GM13976 (cell line): ENCODE results near the gene MAS1.

Experiments
- DNase-seq: peaks from one replicate; pipeline ENCODE4 v3.0.0; 2012; ENCODE audit warnings: low spot score
- in situ Hi-C: fragments of 300-500 bp; cut with MboI; formaldehyde crosslinking; loops from one replicate; pipeline ENCODE4 v1.12.0; 2022; ENCODE audit warnings: low sequenced_read_pairs, mixed read lengths, inconsistent platforms; ENCODE audit not compliant: unreplicated experiment
- TF ChIP-seq, protein P1 (sequence below): IDR thresholded peaks from 2 replicates; pipeline ENCODE4 v1.5.1; 2012; ENCODE audit warnings: borderline replicate concordance, mild to moderate bottlenecking; ENCODE audit not compliant: insufficient read depth; ENCODE audit errors: extremely low read depth, missing control alignments, control extremely low read depth

MAS1 gene

DNA sequence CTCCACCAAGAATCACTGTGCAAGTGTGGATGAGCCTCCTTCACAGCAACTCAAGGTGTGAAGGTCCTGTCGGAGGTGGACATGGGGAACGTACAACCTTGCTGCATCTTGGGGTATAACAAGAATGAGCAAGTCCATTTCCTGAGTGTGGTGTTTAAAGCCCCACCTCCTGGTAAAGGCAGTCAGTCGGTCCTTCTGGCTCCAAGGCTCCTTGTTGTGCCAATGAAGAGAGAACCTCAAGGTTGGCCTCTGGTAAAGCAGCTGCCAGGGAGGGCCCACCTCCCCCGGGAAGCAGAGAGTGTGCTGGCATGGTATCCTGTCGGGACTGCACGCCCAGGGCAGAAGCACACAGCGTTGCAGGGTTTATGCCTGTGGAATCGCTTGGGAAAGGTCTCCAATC lies 12.4 kb upstream of the MAS1 start:
- no peak for DNase-seq
- in situ Hi-C loops: no loop called here
- TF ChIP-seq, protein P1, sequence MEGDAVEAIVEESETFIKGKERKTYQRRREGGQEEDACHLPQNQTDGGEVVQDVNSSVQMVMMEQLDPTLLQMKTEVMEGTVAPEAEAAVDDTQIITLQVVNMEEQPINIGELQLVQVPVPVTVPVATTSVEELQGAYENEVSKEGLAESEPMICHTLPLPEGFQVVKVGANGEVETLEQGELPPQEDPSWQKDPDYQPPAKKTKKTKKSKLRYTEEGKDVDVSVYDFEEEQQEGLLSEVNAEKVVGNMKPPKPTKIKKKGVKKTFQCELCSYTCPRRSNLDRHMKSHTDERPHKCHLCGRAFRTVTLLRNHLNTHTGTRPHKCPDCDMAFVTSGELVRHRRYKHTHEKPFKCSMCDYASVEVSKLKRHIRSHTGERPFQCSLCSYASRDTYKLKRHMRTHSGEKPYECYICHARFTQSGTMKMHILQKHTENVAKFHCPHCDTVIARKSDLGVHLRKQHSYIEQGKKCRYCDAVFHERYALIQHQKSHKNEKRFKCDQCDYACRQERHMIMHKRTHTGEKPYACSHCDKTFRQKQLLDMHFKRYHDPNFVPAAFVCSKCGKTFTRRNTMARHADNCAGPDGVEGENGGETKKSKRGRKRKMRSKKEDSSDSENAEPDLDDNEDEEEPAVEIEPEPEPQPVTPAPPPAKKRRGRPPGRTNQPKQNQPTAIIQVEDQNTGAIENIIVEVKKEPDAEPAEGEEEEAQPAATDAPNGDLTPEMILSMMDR: no peak

DNA sequence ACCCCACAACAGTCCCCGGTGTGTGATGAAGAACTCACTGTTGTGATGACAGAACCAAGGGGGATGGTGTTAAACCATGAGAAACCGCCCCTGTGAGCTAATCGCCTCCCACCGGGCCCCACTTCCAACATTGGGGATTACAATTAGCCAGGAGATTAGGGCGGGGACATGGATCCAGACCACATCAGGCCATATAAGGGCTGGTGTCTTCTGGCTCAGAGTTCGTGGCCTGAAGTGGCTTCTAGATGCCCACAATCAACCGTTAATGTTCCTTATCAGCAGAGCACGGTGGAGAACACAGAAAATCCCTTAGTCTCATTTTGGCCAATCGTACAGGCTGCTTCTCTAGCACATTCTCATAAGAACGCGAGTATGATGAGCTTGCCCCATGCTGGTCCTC lies 10.9 kb upstream of the MAS1 start:
- in situ Hi-C loops: no loop called here
- TF ChIP-seq, protein P1: no peak
- DNase-seq: no peak

DNA sequence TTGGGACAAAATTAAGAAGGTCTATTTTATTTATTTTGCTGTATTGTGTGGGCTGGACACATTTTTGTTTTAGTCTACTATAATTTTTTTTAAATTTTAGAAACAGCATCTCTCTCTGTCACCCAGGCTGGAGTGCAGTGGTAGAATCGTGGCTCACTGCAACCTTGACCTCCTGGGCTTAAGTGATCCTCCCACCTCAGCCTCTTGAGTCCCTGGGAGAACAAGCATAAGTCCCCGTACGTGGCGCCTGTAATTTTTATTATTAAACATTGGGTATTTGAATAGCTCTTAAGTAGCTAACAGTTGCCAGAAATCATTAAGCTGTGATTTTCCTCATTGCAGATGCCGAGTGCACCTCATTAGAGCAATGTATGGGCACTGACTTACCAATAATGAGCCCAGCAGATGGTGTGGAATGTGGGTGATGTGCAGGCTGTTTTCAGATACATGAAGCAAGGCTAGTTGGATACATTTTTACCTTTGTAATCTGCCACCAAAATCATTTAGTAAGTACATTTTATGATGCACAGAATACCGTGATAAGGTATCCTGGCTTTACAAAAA lies 10.3 kb upstream of the MAS1 start:
- in situ Hi-C loops: no loop called here
- DNase-seq: no peak
- TF ChIP-seq, protein P1: no peak

DNA sequence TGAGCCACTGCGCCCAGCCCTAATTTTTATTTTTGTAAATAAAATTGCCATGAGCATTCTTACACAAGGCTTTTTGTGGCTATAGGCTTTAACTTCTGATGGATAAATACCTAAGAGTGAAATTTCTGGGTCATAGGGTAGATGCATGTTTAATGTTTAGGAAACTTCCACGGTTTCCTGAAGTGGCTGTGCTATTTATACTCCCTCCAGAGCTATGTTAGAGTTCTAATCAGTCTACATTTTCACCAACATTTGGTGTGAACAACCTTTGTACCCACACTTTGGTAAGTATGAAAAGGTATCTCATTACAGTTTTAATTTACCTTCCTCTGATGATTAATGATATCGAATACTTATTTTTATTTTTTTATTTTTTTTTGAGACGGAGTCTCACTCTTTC lies 6.1 kb upstream of the MAS1 start:
- TF ChIP-seq, protein P1: no peak
- in situ Hi-C loops: no loop called here
- no peak for DNase-seq

DNA sequence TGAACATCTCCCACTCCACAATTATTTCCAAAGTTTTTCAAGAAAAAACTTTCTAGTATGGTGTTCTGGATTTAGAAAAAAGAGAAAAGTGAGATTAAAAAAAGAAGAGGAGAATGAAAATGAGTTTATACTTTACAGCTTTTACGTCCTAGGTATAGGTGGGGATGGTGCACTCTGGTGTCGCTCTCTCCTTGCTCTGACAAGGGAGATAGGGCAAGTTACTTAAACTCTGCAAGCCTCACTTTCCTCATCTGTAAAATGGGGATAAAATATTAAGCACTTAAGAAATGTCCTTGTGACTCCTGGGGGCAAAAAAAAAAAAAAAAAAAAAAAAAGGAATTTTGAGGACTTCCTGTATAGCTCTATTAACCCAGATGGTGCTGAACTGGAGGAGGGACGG lies 4.5 kb upstream of the MAS1 start:
- TF ChIP-seq, protein P1: no peak
- no peak for DNase-seq
- in situ Hi-C loops: no loop called here

DNA sequence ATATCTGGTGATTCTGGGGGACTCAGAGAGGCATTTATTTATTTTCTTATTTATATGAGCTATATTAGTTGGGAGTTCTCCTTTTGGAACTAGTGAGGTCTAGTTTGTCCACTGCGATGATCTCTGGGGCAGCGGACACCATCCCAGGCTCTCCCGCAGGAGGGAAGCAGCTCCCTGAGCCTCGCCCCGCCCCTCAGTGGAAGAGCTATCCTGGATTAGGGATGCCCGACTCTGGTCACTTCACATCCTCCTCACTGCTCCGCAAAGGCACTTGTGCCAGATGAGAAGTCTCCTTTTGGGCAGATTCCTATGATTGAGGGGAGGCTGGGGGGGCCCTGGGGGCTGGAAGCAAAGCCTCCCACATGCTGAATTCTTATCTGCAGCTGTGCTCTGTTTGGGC lies 3.6 kb upstream of the MAS1 start:
- DNase-seq: no peak
- in situ Hi-C loops: no loop called here
- TF ChIP-seq, protein P1: no peak

DNA sequence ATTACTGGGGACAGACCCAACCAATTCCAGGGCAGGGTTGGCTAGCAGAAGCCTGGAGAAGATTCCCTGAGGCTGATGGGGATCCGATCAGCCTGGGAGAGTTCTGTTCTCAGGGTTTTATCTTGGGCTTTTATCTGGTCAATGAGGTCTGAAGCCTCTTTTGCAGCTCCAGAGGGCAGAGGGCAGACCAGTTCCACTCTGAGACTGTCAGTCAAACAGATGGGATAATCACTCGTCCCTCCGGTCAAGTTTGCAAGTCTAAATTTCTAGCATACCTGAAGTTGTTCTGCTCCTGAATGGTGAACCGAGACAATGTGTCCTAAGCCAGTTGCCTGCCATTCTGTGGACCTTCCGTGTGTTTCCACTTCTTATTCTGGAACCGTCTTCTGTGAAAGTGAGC lies 3.0 kb upstream of the MAS1 start:
- in situ Hi-C loops: no loop called here
- DNase-seq: no peak
- TF ChIP-seq, protein P1: no peak
